ENCODE measurements around the gene ARHGEF28. TPM values are rescaled to one million over a fixed set of nuclear protein-coding genes. Genes with fewer than 3 reads are reported as not detected.

ARHGEF28 gene
- total RNA-seq, 2 donors from 2014 or later: 0.05 TPM; not detected in 1

GRCh38 chr5:73641811-73642210 is 15.8 kb downstream of the ARHGEF28 start:
- H3K36me3 Mint-ChIP-seq: no peaks in the 10 kb centered on the region
- H3K27ac Mint-ChIP-seq: no peak overlapping the region
- DNase-seq (ENCODE audit: low spot score in 2 of 2) (no peak), ATAC-seq (no peak)
- H3K9me3 Mint-ChIP-seq: no peaks in the 10 kb centered on the region

GRCh38 chr5:73642344-73642743 is 16.3 kb downstream of the ARHGEF28 start:
- H3K27ac Mint-ChIP-seq: no peak overlapping the region
- no peaks in the 10 kb centered on the region for H3K9me3 Mint-ChIP-seq
- no peaks in the 10 kb centered on the region for H3K36me3 Mint-ChIP-seq
- DNase-seq (ENCODE audit: low spot score in 2 of 2) (no peak), ATAC-seq (no peak)

- no peaks in the 10 kb centered on the region for H3K9me3 Mint-ChIP-seq
- ATAC-seq (no peak), DNase-seq (ENCODE audit: low spot score in 2 of 2) (no peak)
- no peak overlapping the region for H3K27ac Mint-ChIP-seq
- no peaks in the 10 kb centered on the region for H3K36me3 Mint-ChIP-seq
Observed at GRCh38 chr5:73644385-73644963, 18.5 kb downstream of the ARHGEF28 start.

GRCh38 chr5:73647721-73648120 is 21.7 kb downstream of the ARHGEF28 start:
- DNase-seq (ENCODE audit: low spot score in 2 of 2) (no peak), ATAC-seq (no peak)
- Mint-ChIP-seq H3K9me3 (no peaks in the 10 kb centered on the region), H3K36me3 (no peaks in the 10 kb centered on the region), H3K27ac (no peak overlapping the region)

- no peaks in the 10 kb centered on the region for H3K36me3 Mint-ChIP-seq
- H3K27ac Mint-ChIP-seq: no peak overlapping the region
- no peak for ATAC-seq
- no peak for DNase-seq (ENCODE audit: low spot score in 2 of 2)
- no peaks in the 10 kb centered on the region for H3K9me3 Mint-ChIP-seq
Observed at GRCh38 chr5:73648515-73648914, 22.5 kb downstream of the ARHGEF28 start.

GRCh38 chr5:73649926-73650325 is 23.9 kb downstream of the ARHGEF28 start:
- no peak for DNase-seq (ENCODE audit: low spot score in 2 of 2)
- no peak for ATAC-seq
- Mint-ChIP-seq H3K36me3 (no peaks in the 10 kb centered on the region), H3K27ac (no peak overlapping the region), H3K9me3 (no peaks in the 10 kb centered on the region)

- no peak for DNase-seq (ENCODE audit: low spot score in 2 of 2)
- no peak overlapping the region for H3K27ac Mint-ChIP-seq
- no peak for ATAC-seq
- H3K9me3 Mint-ChIP-seq: no peaks in the 10 kb centered on the region
- H3K36me3 Mint-ChIP-seq: no peaks in the 10 kb centered on the region
Observed at GRCh38 chr5:73652391-73652790, 26.4 kb downstream of the ARHGEF28 start.

GRCh38 chr5:73654171-73654811 is 28.3 kb downstream of the ARHGEF28 start:
- no peaks in the 10 kb centered on the region for H3K9me3 Mint-ChIP-seq
- no peaks in the 10 kb centered on the region for H3K36me3 Mint-ChIP-seq
- H3K27ac Mint-ChIP-seq: no peak overlapping the region
- no peak for DNase-seq (ENCODE audit: low spot score in 2 of 2)
- no peak for ATAC-seq

- ATAC-seq (no peak), DNase-seq (ENCODE audit: low spot score in 2 of 2) (no peak)
- H3K27ac Mint-ChIP-seq: no peak overlapping the region
- no peaks in the 10 kb centered on the region for H3K9me3 Mint-ChIP-seq
- no peaks in the 10 kb centered on the region for H3K36me3 Mint-ChIP-seq
Observed at GRCh38 chr5:73654819-73655318, 28.9 kb downstream of the ARHGEF28 start.

GRCh38 chr5:73655521-73656160 is 29.6 kb downstream of the ARHGEF28 start:
- Mint-ChIP-seq H3K9me3 (no peaks in the 10 kb centered on the region), H3K27ac (no peak overlapping the region), H3K36me3 (no peaks in the 10 kb centered on the region)
- no peak for DNase-seq (ENCODE audit: low spot score in 2 of 2)
- no peak for ATAC-seq

GRCh38 chr5:73661753-73662152 is 35.8 kb downstream of the ARHGEF28 start:
- H3K9me3 Mint-ChIP-seq: no peaks in the 10 kb centered on the region

GRCh38 chr5:73663161-73663859 is 37.3 kb downstream of the ARHGEF28 start:
- Mint-ChIP-seq H3K36me3 (no peaks in the 10 kb centered on the region), H3K27ac (no peak overlapping the region), H3K9me3 (no peaks in the 10 kb centered on the region)
- no peak for ATAC-seq
- DNase-seq (ENCODE audit: low spot score in 2 of 2): no peak

More at GRCh38 chr5:73661753-73662152, 35.8 kb downstream of the ARHGEF28 start:
- DNase-seq (ENCODE audit: low spot score in 2 of 2) (no peak), ATAC-seq (no peak)
- no peaks in the 10 kb centered on the region for H3K36me3 Mint-ChIP-seq
- no peak overlapping the region for H3K27ac Mint-ChIP-seq

- ATAC-seq (no peak), DNase-seq (ENCODE audit: low spot score in 2 of 2) (no peak)
- no peaks in the 10 kb centered on the region for H3K36me3 Mint-ChIP-seq
- H3K27ac Mint-ChIP-seq: no peak overlapping the region
- no peaks in the 10 kb centered on the region for H3K9me3 Mint-ChIP-seq
Observed at GRCh38 chr5:73663860-73664240, 37.9 kb downstream of the ARHGEF28 start.

- no peak for DNase-seq (ENCODE audit: low spot score in 2 of 2)
- Mint-ChIP-seq H3K36me3 (no peaks in the 10 kb centered on the region), H3K27ac (no peak overlapping the region), H3K9me3 (no peaks in the 10 kb centered on the region)
- no peak for ATAC-seq
Observed at GRCh38 chr5:73664796-73665195, 38.8 kb downstream of the ARHGEF28 start.

- ATAC-seq: no peak
- Mint-ChIP-seq H3K36me3 (no peaks in the 10 kb centered on the region), H3K9me3 (no peaks in the 10 kb centered on the region)
Observed at GRCh38 chr5:73666891-73667290, 40.9 kb downstream of the ARHGEF28 start.

GRCh38 chr5:73668017-73668416 is 42.0 kb downstream of the ARHGEF28 start:
- H3K36me3 Mint-ChIP-seq: no peaks in the 10 kb centered on the region
- ATAC-seq (no peak), DNase-seq (ENCODE audit: low spot score in 2 of 2) (no peak)
- no peaks in the 10 kb centered on the region for H3K9me3 Mint-ChIP-seq
- H3K27ac Mint-ChIP-seq: no peak overlapping the region

More at GRCh38 chr5:73666891-73667290, 40.9 kb downstream of the ARHGEF28 start:
- no peak overlapping the region for H3K27ac Mint-ChIP-seq
- no peak for DNase-seq (ENCODE audit: low spot score in 2 of 2)

GRCh38 chr5:73668486-73669111 is 42.6 kb downstream of the ARHGEF28 start:
- Mint-ChIP-seq H3K36me3 (no peaks in the 10 kb centered on the region), H3K9me3 (no peaks in the 10 kb centered on the region), H3K27ac (no peak overlapping the region)
- ATAC-seq (no peak), DNase-seq (ENCODE audit: low spot score in 2 of 2) (no peak)
